Calu3 (cell line): Measurements from ENCODE around the gene UBE2G1. TPM values are rescaled to one million over a fixed set of nuclear protein-coding genes. Genes with fewer than 3 reads are reported as not detected.

ENCODE experiments used
- BruUV-seq: library from RNA; stranded (reverse); fragments of 400-500 nt; replicated peaks from 2 replicates; lab custom pipeline; 2021; lab: Mats Ljungman, UMichigan
- CTCF ChIA-PET: fragments of 300-600 bp; sonication (Branson Sonifier 250); formaldehyde crosslinking; loops from one replicate; lab custom pipeline; 2022; ENCODE audit warnings: antibody characterized with exemption; lab: Charles Lee
- DNase-seq: peaks from one replicate; pipeline ENCODE4 v3.0.0; 2022
- H3K27ac Mint-ChIP-seq: one replicate; pipeline ENCODE4 v1.8.0; 2022; ENCODE audit warnings: mixed read lengths; ENCODE audit not compliant: unreplicated experiment
- H3K27me3 Mint-ChIP-seq: one replicate; pipeline ENCODE4 v1.8.0; 2022; ENCODE audit warnings: mixed read lengths; ENCODE audit not compliant: unreplicated experiment
- H3K36me3 Mint-ChIP-seq: one replicate; pipeline ENCODE4 v1.8.0; 2022; ENCODE audit warnings: mild to moderate bottlenecking, moderate library complexity, mixed read lengths; ENCODE audit not compliant: insufficient read depth, unreplicated experiment
- H3K4me1 Mint-ChIP-seq: one replicate; pipeline ENCODE4 v1.8.0; 2022; ENCODE audit warnings: mild to moderate bottlenecking, low read depth, mixed read lengths; ENCODE audit not compliant: unreplicated experiment
- H3K4me3 Mint-ChIP-seq: one replicate; pipeline ENCODE4 v1.8.0; 2022; ENCODE audit warnings: mild to moderate bottlenecking, low read depth, moderate library complexity, mixed read lengths; ENCODE audit not compliant: unreplicated experiment
- H3K9me3 Mint-ChIP-seq: one replicate; pipeline ENCODE4 v1.8.0; 2022; ENCODE audit warnings: low read depth, mixed read lengths; ENCODE audit not compliant: unreplicated experiment
- CTCF ChIP-seq: fragments of 200-600 bp; IDR thresholded peaks from one replicate; pipeline ENCODE4 v1.8.0; 2022; ENCODE audit warnings: antibody characterized with exemption; ENCODE audit not compliant: unreplicated experiment
- intact Hi-C: fragments of 100-400 bp; cut with micrococcal nuclease; formaldehyde crosslinking; loops from one replicate; pipeline ENCODE4 v1.10.0; 2022; ENCODE audit not compliant: unreplicated experiment
- total RNA-seq: library from RNA; stranded (reverse); gene quantifications from 2 replicates; pipeline ENCODE4 v1.2.3, GENCODE V29; 2022

UBE2G1 gene
- total RNA-seq, 1 experiment from 2014 or later = 52.0 TPM

DNA sequence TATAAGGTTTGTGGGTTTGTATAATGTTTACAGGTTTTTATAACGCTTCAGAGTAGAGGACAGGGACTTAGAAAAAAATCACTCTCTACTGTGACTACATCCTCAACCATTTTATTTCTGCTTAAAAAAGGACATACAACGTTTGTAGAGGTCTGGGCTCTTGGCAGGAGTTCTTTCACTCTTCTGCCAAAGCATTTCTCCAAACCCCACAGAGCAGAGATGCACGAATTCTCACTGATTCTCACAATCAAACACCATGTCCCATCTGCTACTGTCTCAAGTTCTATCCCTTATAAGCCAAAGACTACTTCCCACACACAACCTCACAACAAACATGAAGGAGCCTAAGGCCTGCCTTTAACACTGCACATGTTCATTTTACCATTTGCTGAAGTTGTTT lies 95.7 kb downstream of the UBE2G1 start:
- H3K4me3 Mint-ChIP-seq = no peak overlapping the region
- H3K27ac Mint-ChIP-seq = no peak overlapping the region
- CTCF ChIA-PET = no interaction called here
- no peak for TF ChIP-seq CTCF
- intact Hi-C loops = no loop called here
- DNase-seq = no peak
- H3K36me3 Mint-ChIP-seq = no peaks in the 10 kb centered on the region
- no peaks in the 10 kb centered on the region for H3K4me1 Mint-ChIP-seq
- H3K27me3 Mint-ChIP-seq = no peaks in the 10 kb centered on the region
- no peaks in the 10 kb centered on the region for H3K9me3 Mint-ChIP-seq
- no TSS peak for BruUV-seq

DNA sequence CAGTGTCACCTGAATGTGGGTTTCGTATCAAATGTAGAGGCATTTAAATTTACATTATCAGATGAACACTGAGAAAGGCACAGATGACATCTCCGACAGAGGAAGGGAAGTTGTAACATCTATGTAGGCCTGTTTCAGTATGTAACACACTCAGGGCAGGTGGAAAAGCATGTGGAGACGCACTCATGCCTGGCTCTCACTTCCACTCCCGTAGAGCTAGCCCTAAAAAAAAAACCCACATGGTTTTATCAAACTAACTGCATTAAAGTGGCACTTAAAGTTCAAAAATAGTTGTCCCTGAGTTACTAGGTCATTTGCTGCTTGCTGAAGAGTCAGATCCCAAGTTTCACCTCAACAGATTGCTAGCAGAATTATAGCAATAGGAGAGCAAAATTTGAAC lies 96.6 kb downstream of the UBE2G1 start:
- no TSS peak for BruUV-seq
- H3K9me3 Mint-ChIP-seq = no peaks in the 10 kb centered on the region
- no peaks in the 10 kb centered on the region for H3K36me3 Mint-ChIP-seq
- CTCF ChIA-PET = no interaction called here
- H3K4me1 Mint-ChIP-seq = peaks cover 2% of the 10 kb centered on the region
- H3K4me3 Mint-ChIP-seq = no peak overlapping the region
- H3K27me3 Mint-ChIP-seq = no peaks in the 10 kb centered on the region
- no peak overlapping the region for H3K27ac Mint-ChIP-seq
- no peak for DNase-seq
- intact Hi-C loops = no loop called here
- TF ChIP-seq CTCF = no peak

GRCh38 chr17:4267402-4267801 lies 99.1 kb downstream of the UBE2G1 start:
- peaks cover 18% of the 10 kb centered on the region for H3K36me3 Mint-ChIP-seq
- H3K27me3 Mint-ChIP-seq = no peaks in the 10 kb centered on the region
- H3K4me1 Mint-ChIP-seq = peaks cover 15% of the 10 kb centered on the region
- CTCF ChIA-PET = no interaction called here
- H3K9me3 Mint-ChIP-seq = no peaks in the 10 kb centered on the region
- TF ChIP-seq CTCF = no peak
- intact Hi-C loops = no loop called here
- no peak overlapping the region for H3K27ac Mint-ChIP-seq
- DNase-seq = no peak
- H3K4me3 Mint-ChIP-seq = no peak overlapping the region
- no TSS peak for BruUV-seq

- no peak for TF ChIP-seq CTCF
- H3K27ac Mint-ChIP-seq = no peak overlapping the region
- peaks cover 18% of the 10 kb centered on the region for H3K36me3 Mint-ChIP-seq
- no peaks in the 10 kb centered on the region for H3K27me3 Mint-ChIP-seq
- no peak for DNase-seq
- BruUV-seq = no TSS peak
- no peak overlapping the region for H3K4me3 Mint-ChIP-seq
- H3K4me1 Mint-ChIP-seq = peaks cover 21% of the 10 kb centered on the region
- CTCF ChIA-PET = no interaction called here
- no peaks in the 10 kb centered on the region for H3K9me3 Mint-ChIP-seq
- intact Hi-C loops = no loop called here
Observed at GRCh38 chr17:4266550-4266949, 99.9 kb downstream of the UBE2G1 start.
